DND-41 (cell line): Measurements from ENCODE around the gene NPEPL1.
A peak's percentile ranks its signal among the peaks of the same experiment; 100 is the strongest.

Experiments used
- ATAC-seq: fragments of 200-7000 bp; cut with Tn5 transposase; 3 replicates; pipeline ENCODE4 v1.9.1; 2021; ENCODE audit warnings: low read depth; ENCODE audit not compliant: insufficient read depth
- DNase-seq: peaks from one replicate; pipeline ENCODE4 v3.0.0-alpha.2; 2020
- H2AFZ ChIP-seq: 2 replicates; pipeline ENCODE4 v1.6.0; 2012; ENCODE audit warnings: low read depth, low read length
- H3K27ac ChIP-seq: 2 replicates; pipeline ENCODE4 v1.5.1; 2012; ENCODE audit warnings: low read length, inconsistent platforms
- H3K27me3 ChIP-seq: fragments of 200-600 bp; sonication (generic); 2 replicates; pipeline ENCODE4 v1.6.0; 2012; ENCODE audit warnings: low read length, mild to moderate bottlenecking, inconsistent platforms; ENCODE audit not compliant: insufficient read depth, poor library complexity
- H3K36me3 ChIP-seq: 2 replicates; pipeline ENCODE4 v1.5.1; 2012; ENCODE audit warnings: low read length, inconsistent platforms; ENCODE audit not compliant: insufficient read depth
- H3K4me1 ChIP-seq: 2 replicates; pipeline ENCODE4 v1.5.1; 2012; ENCODE audit warnings: mild to moderate bottlenecking, low read length; ENCODE audit not compliant: insufficient read depth
- H3K4me2 ChIP-seq: 2 replicates; pipeline ENCODE4 v1.6.0; 2012; ENCODE audit warnings: mild to moderate bottlenecking, moderate library complexity, low read length, inconsistent platforms; ENCODE audit not compliant: insufficient read depth
- H3K4me3 ChIP-seq, 2 experiments: fragments of 200-600 bp in 1 of 2; shearing (Covaris generic) in 1 of 2; 2 replicates each; pipeline ENCODE4 v1.5.1; 2012 to 2016; ENCODE audit warnings: inconsistent platforms in 2 of 2, low read length in 2 of 2, mild to moderate bottlenecking in 2 of 2, low read depth in 1 of 2, moderate library complexity in 1 of 2
- H3K79me2 ChIP-seq: 2 replicates; pipeline ENCODE4 v1.6.0; 2012; ENCODE audit warnings: low read length, inconsistent platforms; ENCODE audit not compliant: insufficient read depth
- H3K9ac ChIP-seq: 2 replicates; pipeline ENCODE4 v1.6.0; 2012; ENCODE audit warnings: low read depth, mild to moderate bottlenecking, inconsistent platforms, low read length, moderate library complexity
- H3K9me3 ChIP-seq: 2 replicates; pipeline ENCODE4 v1.5.1; 2012; ENCODE audit warnings: low read length, moderate library complexity, mild to moderate bottlenecking, inconsistent platforms; ENCODE audit not compliant: insufficient read depth, severe bottlenecking
- H4K20me1 ChIP-seq: 2 replicates; pipeline ENCODE4 v1.6.0; 2012; ENCODE audit warnings: low read length; ENCODE audit not compliant: insufficient read depth
- EZH2 ChIP-seq: IDR thresholded peaks from 3 replicates; pipeline ENCODE4 v1.6.1; 2012; ENCODE audit warnings: borderline replicate concordance, low read depth, mild to moderate bottlenecking, moderate library complexity, low read length, inconsistent platforms; ENCODE audit not compliant: severe bottlenecking
- TF ChIP-seq, protein P1 (sequence below): IDR thresholded peaks from 2 replicates; pipeline ENCODE4 v1.5.1; 2012; ENCODE audit warnings: borderline replicate concordance, low read length, moderate library complexity, mild to moderate bottlenecking; ENCODE audit not compliant: poor library complexity, severe bottlenecking; ENCODE audit errors: extremely low read depth

Gene NPEPL1

DNA sequence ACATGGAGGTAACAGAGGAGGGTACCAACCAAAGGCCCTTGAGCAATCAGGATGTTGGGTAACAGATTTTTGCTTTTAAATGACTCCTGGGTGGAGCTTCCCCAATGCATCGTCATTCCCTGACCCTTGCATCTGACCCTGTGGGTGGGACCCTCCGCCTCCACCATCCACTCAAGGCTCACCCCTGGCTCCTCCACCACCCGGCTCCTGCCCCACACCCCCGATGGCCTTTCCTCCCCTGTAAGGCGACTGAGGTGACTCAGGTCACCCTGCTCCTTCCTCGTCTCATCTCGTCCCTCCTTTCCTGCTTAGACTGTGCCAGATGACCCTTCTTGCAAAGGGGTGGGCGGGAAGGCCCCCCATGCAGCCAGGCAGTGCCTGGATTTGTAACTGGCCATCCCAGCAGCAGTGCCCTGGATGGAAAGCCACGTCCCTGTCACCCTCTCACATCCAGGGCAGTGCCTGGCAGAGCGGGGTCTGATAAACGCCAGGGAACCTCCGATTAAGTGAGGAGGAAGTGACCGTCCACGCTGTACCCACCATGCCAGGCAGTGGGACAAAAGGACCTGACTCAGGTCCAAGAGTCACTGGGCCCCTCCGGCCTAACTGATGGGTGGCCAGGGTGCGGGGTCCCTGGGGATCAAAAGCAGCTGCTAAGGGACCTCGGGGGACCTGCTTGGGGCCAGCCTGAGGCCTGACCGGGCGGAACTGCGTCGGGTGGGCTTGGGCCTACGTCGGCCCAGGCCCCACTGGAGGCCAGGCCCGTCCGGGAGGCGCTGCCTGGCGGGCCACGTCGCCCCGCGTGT is 624 bp upstream of the NPEPL1 start:
- H3K79me2 ChIP-seq, result peaks cover 21% of the 10 kb centered on the region
- no peaks in the 10 kb centered on the region for H3K9me3 ChIP-seq
- peak; percentile 34 for DNase-seq
- peak overlapping the region; percentile 77 for H3K9ac ChIP-seq
- H2AFZ ChIP-seq, result peak overlapping the region; percentile 97
- peak overlapping the region; percentile 78 for H3K27ac ChIP-seq
- peak overlapping the region; percentile 67 for H3K4me2 ChIP-seq
- H3K36me3 ChIP-seq, result peaks cover 29% of the 10 kb centered on the region
- no peaks in the 10 kb centered on the region; the same call in 1 of the 2 replicates for H4K20me1 ChIP-seq
- peaks cover 28% of the 10 kb centered on the region for H3K4me1 ChIP-seq
- peak; percentile 1; the same call in 1 of the 3 replicates for ATAC-seq
- peak overlapping the region in 1 of 2 experiments; percentile 72; a peak in 2 of 4 replicates for H3K4me3 ChIP-seq
- H3K27me3 ChIP-seq, result no peaks in the 10 kb centered on the region
- no peak for TF ChIP-seq EZH2

DNA sequence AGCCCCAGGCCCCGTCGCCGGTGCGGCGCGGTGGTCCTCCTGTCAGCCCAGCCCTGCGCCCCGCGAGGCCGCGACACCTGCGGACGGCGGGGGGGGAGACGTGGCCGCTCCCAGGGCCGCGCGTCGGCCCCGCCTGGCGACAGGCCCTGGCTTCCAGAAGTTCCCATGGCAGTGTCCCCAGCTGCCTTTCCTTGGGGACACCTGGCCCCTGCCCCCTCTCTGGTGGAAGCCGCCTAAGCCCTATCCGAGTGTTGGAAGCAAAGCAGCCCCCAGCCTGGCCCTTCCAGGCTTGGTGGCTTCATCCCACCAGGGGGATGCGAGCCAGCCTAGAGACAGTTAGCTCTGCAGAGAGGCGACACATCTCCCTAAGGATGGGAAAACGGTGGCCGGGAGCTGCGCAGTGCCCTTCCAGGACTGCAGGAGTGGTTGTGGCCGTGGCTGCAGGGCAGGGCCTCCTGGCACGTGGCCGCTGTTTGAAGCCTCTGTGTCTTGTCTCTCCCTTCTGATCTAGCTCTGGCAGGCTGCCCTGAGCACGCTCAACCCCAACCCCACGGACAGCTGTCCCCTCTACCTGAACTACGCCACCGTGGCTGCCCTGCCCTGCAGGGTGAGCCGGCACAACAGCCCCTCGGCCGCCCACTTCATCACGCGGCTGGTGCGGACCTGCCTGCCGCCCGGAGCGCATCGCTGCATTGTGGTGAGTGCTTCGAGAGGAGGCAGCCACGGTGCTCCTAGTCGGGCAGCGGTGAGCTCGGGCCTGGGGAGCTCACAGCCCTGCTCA is 816 bp downstream of the NPEPL1 start:
- H3K4me3 ChIP-seq, result peak overlapping the region; percentile 35 to 72; a peak in 3 of 4 replicates
- H3K9me3 ChIP-seq, result no peaks in the 10 kb centered on the region
- H3K4me2 ChIP-seq, result peak overlapping the region; percentile 83
- H4K20me1 ChIP-seq, result no peaks in the 10 kb centered on the region; the same call in 1 of the 2 replicates
- ATAC-seq (peak; percentile 51), DNase-seq (peak; percentile 51)
- H2AFZ ChIP-seq, result peak overlapping the region; percentile 92
- TF ChIP-seq, protein P1, sequence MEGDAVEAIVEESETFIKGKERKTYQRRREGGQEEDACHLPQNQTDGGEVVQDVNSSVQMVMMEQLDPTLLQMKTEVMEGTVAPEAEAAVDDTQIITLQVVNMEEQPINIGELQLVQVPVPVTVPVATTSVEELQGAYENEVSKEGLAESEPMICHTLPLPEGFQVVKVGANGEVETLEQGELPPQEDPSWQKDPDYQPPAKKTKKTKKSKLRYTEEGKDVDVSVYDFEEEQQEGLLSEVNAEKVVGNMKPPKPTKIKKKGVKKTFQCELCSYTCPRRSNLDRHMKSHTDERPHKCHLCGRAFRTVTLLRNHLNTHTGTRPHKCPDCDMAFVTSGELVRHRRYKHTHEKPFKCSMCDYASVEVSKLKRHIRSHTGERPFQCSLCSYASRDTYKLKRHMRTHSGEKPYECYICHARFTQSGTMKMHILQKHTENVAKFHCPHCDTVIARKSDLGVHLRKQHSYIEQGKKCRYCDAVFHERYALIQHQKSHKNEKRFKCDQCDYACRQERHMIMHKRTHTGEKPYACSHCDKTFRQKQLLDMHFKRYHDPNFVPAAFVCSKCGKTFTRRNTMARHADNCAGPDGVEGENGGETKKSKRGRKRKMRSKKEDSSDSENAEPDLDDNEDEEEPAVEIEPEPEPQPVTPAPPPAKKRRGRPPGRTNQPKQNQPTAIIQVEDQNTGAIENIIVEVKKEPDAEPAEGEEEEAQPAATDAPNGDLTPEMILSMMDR, result peak; percentile 14
- TF ChIP-seq EZH2, result no peak
- H3K79me2 ChIP-seq, result peaks cover 21% of the 10 kb centered on the region
- peaks cover 28% of the 10 kb centered on the region for H3K4me1 ChIP-seq
- peak overlapping the region; percentile 77 for H3K9ac ChIP-seq
- peaks cover 40% of the 10 kb centered on the region for H3K36me3 ChIP-seq
- no peaks in the 10 kb centered on the region for H3K27me3 ChIP-seq
- peak overlapping the region; percentile 72 for H3K27ac ChIP-seq

GRCh38 chr20:58694241-58695083 is 1.9 kb downstream of the NPEPL1 start:
- no peak for ATAC-seq
- H3K9ac ChIP-seq, result peak overlapping the region; percentile 77
- H3K36me3 ChIP-seq, result peaks cover 49% of the 10 kb centered on the region

More at GRCh38 chr20:58694241-58695083, 1.9 kb downstream of the NPEPL1 start:
- H2AFZ ChIP-seq, result no peak overlapping the region
- H3K4me2 ChIP-seq, result peak overlapping the region; percentile 83
- no peaks in the 10 kb centered on the region; the same call in 1 of the 2 replicates for H4K20me1 ChIP-seq
- TF ChIP-seq, protein P1, result peak; percentile 14
- no peak for TF ChIP-seq EZH2
- H3K27ac ChIP-seq, result peak overlapping the region; percentile 72; the same call in 1 of the 2 replicates
- H3K4me1 ChIP-seq, result peaks cover 28% of the 10 kb centered on the region
- peak; percentile 4 for DNase-seq
- H3K4me3 ChIP-seq, result peak overlapping the region in 1 of 2 experiments; percentile 72; a peak in 2 of 4 replicates
- H3K9me3 ChIP-seq, result no peaks in the 10 kb centered on the region
- H3K27me3 ChIP-seq, result no peaks in the 10 kb centered on the region
- peaks cover 21% of the 10 kb centered on the region for H3K79me2 ChIP-seq
